Panc1 (cell line): Measurements from ENCODE around the gene IQCH. TPM values are rescaled to one million over a fixed set of nuclear protein-coding genes. Genes with fewer than 3 reads are reported as not detected.

Source experiments
- ATAC-seq: fragments of 200-7000 bp; cut with Tn5 transposase; 2 replicates; pipeline ENCODE4 v1.9.1; 2020; ENCODE audit warnings: mild to moderate bottlenecking, moderate library complexity
- BruUV-seq: library from RNA; stranded (reverse); fragments of 400-500 nt; replicated peaks from 2 replicates; lab custom pipeline; 2021; lab: Mats Ljungman, UMichigan
- CTCF ChIA-PET: fragments of 300-600 bp; sonication (Branson Sonifier 250); formaldehyde crosslinking; loops from one replicate; lab custom pipeline; 2022; ENCODE audit warnings: antibody characterized with exemption; lab: Charles Lee
- POLR2A ChIA-PET: fragments of 300-600 bp; sonication (Branson Sonifier 250); formaldehyde crosslinking; loops from one replicate; lab custom pipeline; 2022; ENCODE audit warnings: antibody characterized with exemption; lab: Charles Lee
- DNase-seq: peaks from one replicate; pipeline ENCODE4 v3.0.0-alpha.2; 2010; ENCODE audit warnings: low read depth, low spot score
- H3K27ac ChIP-seq: 2 replicates; pipeline ENCODE4 v1.5.1; 2011; ENCODE audit warnings: mild to moderate bottlenecking, low read length, inconsistent platforms
- H3K27me3 ChIP-seq: fragments of 200-500 bp; sonication (Bioruptor generic); 2 replicates; pipeline ENCODE4 v1.6.0; 2014; ENCODE audit warnings: low read length, inconsistent platforms; ENCODE audit not compliant: control insufficient read depth, insufficient read depth
- H3K36me3 ChIP-seq: fragments of 200-500 bp; sonication (Bioruptor generic); 2 replicates; pipeline ENCODE4 v1.5.1; 2014; ENCODE audit warnings: inconsistent platforms, mild to moderate bottlenecking, low read length, moderate library complexity; ENCODE audit not compliant: control insufficient read depth, insufficient read depth
- H3K4me1 ChIP-seq: 2 replicates; pipeline ENCODE4 v1.5.1; 2011; ENCODE audit warnings: inconsistent platforms, mild to moderate bottlenecking, low read length, moderate library complexity; ENCODE audit not compliant: control insufficient read depth, insufficient read depth
- H3K4me3 ChIP-seq, 2 experiments: 2 replicates each; pipeline ENCODE4 v1.5.1; 2011 to 2012; ENCODE audit warnings: low read depth in 2 of 2, low read length in 2 of 2, mild to moderate bottlenecking in 2 of 2, inconsistent platforms in 1 of 2, moderate library complexity in 1 of 2
- H3K9me3 ChIP-seq: fragments of 200-500 bp; sonication (Bioruptor generic); 2 replicates; pipeline ENCODE4 v1.5.1; 2014; ENCODE audit warnings: low read depth, mild to moderate bottlenecking, inconsistent platforms, low read length, moderate library complexity; ENCODE audit not compliant: control insufficient read depth, insufficient read depth
- CTCF ChIP-seq: fragments of 450-650 bp; IDR thresholded peaks from 2 replicates; pipeline ENCODE4 v1.5.1; 2017; ENCODE audit warnings: mild to moderate bottlenecking
- POLR2AphosphoS5 ChIP-seq: IDR thresholded peaks from 2 replicates; pipeline ENCODE4 v1.6.1; 2012; ENCODE audit warnings: mild to moderate bottlenecking, low read depth, low read length, moderate library complexity
- SIN3A ChIP-seq: IDR thresholded peaks from 2 replicates; pipeline ENCODE4 v1.6.1; 2012; ENCODE audit warnings: low read depth, mild to moderate bottlenecking, low read length, moderate library complexity, borderline replicate concordance; ENCODE audit not compliant: insufficient read depth
- TCF7L2 ChIP-seq: IDR thresholded peaks from 2 replicates; pipeline ENCODE4 v1.6.1; 2011; ENCODE audit warnings: mild to moderate bottlenecking, low read depth, low read length, inconsistent platforms
- in situ Hi-C: cut with HindIII; loops from 2 replicates; pipeline ENCODE4 v1.10.0; 2016; ENCODE audit warnings: low sequenced_read_pairs, low pct_unique_long_range_greater_than_20kb
- intact Hi-C: fragments of 100-400 bp; cut with micrococcal nuclease; formaldehyde crosslinking; loops from one replicate; pipeline ENCODE4 v1.10.0; 2022; ENCODE audit not compliant: unreplicated experiment
- total RNA-seq: library from RNA; stranded (reverse); gene quantifications from one replicate; pipeline ENCODE4 v1.2.1, GENCODE V29; 2021; ENCODE audit not compliant: unreplicated experiment
- TF ChIP-seq, protein P1 (sequence below), 2 experiments: IDR thresholded peaks; 2 replicates each; pipeline ENCODE4 v1.6.1; 2011 to 2012; ENCODE audit warnings: low read depth in 2 of 2, control low read depth in 1 of 2, low read length in 1 of 2, mild to moderate bottlenecking in 1 of 2, moderate library complexity in 1 of 2; ENCODE audit not compliant: insufficient read depth in 1 of 2

The IQCH gene
- total RNA-seq, 1 experiment from 2014 or later, result 3.9 TPM

DNA sequence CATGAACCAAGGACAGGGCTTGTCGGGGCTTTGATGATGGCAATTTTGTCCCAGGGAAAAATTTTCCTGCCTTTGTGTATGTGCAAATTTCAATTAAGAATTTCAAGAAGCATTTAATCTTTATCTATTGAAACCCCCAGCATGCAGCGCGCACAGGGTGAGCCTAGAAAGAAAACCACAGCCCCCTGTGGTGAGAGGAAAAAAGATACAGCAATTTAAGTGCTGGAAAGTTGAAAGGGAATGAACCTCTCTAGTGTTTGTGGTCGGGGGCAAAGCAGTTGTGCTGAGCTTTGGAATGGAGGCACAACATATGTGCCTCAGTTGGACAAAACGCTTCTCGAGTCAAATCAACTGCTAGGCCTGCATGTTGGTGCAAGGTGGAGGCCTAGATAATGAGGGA lies 154.6 kb downstream of the IQCH start:
- intact Hi-C loops, result no loop called here
- Histone ChIP-seq H3K27ac (no peak overlapping the region), H3K4me3 (no peak overlapping the region), H3K27me3 (no peaks in the 10 kb centered on the region), H3K9me3 (no peaks in the 10 kb centered on the region), H3K4me1 (peaks cover 6% of the 10 kb centered on the region), H3K36me3 (no peaks in the 10 kb centered on the region)
- no peak for TF ChIP-seq POLR2AphosphoS5
- TF ChIP-seq SIN3A, result no peak
- TF ChIP-seq CTCF, result no peak
- no peak for TF ChIP-seq TCF7L2
- TF ChIP-seq, protein P1, sequence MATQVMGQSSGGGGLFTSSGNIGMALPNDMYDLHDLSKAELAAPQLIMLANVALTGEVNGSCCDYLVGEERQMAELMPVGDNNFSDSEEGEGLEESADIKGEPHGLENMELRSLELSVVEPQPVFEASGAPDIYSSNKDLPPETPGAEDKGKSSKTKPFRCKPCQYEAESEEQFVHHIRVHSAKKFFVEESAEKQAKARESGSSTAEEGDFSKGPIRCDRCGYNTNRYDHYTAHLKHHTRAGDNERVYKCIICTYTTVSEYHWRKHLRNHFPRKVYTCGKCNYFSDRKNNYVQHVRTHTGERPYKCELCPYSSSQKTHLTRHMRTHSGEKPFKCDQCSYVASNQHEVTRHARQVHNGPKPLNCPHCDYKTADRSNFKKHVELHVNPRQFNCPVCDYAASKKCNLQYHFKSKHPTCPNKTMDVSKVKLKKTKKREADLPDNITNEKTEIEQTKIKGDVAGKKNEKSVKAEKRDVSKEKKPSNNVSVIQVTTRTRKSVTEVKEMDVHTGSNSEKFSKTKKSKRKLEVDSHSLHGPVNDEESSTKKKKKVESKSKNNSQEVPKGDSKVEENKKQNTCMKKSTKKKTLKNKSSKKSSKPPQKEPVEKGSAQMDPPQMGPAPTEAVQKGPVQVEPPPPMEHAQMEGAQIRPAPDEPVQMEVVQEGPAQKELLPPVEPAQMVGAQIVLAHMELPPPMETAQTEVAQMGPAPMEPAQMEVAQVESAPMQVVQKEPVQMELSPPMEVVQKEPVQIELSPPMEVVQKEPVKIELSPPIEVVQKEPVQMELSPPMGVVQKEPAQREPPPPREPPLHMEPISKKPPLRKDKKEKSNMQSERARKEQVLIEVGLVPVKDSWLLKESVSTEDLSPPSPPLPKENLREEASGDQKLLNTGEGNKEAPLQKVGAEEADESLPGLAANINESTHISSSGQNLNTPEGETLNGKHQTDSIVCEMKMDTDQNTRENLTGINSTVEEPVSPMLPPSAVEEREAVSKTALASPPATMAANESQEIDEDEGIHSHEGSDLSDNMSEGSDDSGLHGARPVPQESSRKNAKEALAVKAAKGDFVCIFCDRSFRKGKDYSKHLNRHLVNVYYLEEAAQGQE (IDR thresholded peaks at IDR 0.05; ENCODE audit: insufficient read depth in 1 of 2, low read depth in 2 of 2, low read length in 1 of 2), result no peak
- in situ Hi-C loops, result no loop called here
- ChIA-PET CTCF (no interaction called here), POLR2A (no interaction called here)
- no peak for DNase-seq
- no peak for ATAC-seq
- no TSS peak for BruUV-seq

- Histone ChIP-seq H3K9me3 (no peaks in the 10 kb centered on the region), H3K36me3 (no peaks in the 10 kb centered on the region), H3K27me3 (no peaks in the 10 kb centered on the region), H3K4me1 (peaks cover 12% of the 10 kb centered on the region), H3K4me3 (no peak overlapping the region), H3K27ac (no peak overlapping the region)
- no TSS peak for BruUV-seq
- in situ Hi-C loops (no loop called here), intact Hi-C loops (no loop called here)
- DNase-seq, result no peak
- POLR2A ChIA-PET, result no interaction called here
- CTCF ChIA-PET, result no interaction called here
- TF ChIP-seq POLR2AphosphoS5, result no peak
- no peak for TF ChIP-seq TCF7L2
- no peak for TF ChIP-seq CTCF
- no peak for TF ChIP-seq SIN3A
- TF ChIP-seq, protein P1 (IDR thresholded peaks at IDR 0.05; ENCODE audit: insufficient read depth in 1 of 2, low read depth in 2 of 2, low read length in 1 of 2), result no peak
- no peak for ATAC-seq
Measured at GRCh38 chr15:67411486-67411885, 156.9 kb downstream of the IQCH start.
